HUES48 (cell line): Measurements from ENCODE around the gene PFDN1.

Experiments
- H3K27ac ChIP-seq: one replicate; pipeline ENCODE4 v1.7.0; 2013; ENCODE audit warnings: low read depth, low read length, inconsistent platforms
- H3K27me3 ChIP-seq: 2 replicates; pipeline ENCODE4 v1.6.1; 2013; ENCODE audit warnings: mild to moderate bottlenecking, low read length; ENCODE audit not compliant: control insufficient read depth, insufficient read depth
- H3K36me3 ChIP-seq: 2 replicates; pipeline ENCODE4 v1.6.1; 2013; ENCODE audit warnings: low read length; ENCODE audit not compliant: control insufficient read depth, insufficient read depth
- H3K4me1 ChIP-seq: 2 replicates; pipeline ENCODE4 v1.6.1; 2013; ENCODE audit warnings: mild to moderate bottlenecking, low read length; ENCODE audit not compliant: control insufficient read depth, insufficient read depth
- H3K4me3 ChIP-seq: 2 replicates; pipeline ENCODE4 v1.5.1; 2013; ENCODE audit warnings: mild to moderate bottlenecking, low read depth, low read length
- H3K9ac ChIP-seq: 2 replicates; pipeline ENCODE4 v1.6.1; 2013; ENCODE audit warnings: mild to moderate bottlenecking, low read depth, low read length, moderate library complexity
- H3K9me3 ChIP-seq: 2 replicates; pipeline ENCODE4 v1.6.1; 2013; ENCODE audit warnings: low read length; ENCODE audit not compliant: control insufficient read depth, insufficient read depth

Gene PFDN1

DNA sequence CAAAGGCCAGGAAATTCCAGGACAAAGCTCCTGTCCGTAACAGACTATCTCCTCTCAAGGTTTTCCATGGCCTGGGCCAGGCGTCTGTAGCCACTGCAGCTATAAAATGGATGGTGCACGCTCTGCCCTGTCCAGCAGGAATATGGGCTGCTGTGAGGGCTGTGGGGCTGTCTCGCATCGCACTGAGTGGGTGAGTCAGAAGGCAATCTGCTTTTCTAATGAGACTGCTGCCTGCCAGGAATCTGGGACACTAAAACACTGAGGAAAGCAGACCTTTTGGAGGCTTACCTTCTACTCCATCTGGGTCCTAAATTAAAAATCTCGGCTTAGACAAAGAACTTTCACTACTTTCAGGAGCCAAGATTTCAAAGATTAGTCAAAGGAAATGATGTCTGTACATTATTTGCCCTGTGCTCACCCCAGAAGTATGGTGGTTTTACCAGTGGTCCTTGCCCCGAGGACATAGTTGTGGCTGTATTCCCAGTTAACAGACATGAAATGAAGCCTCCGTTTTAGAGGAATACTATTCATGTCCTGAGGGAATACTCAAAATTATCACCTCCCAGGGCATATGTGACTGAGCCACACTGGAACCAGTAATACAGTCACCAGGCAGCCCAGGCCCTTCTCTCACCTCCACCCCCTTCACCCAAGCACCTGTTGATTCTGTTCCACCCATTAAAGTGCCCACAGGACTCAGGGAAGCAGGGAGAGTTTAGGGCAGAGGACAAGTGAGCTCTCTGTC lies 56.4 kb downstream of the PFDN1 start:
- Histone ChIP-seq H3K4me3 (no peak overlapping the region), H3K36me3 (peaks cover 14% of the 10 kb centered on the region), H3K9me3 (no peaks in the 10 kb centered on the region), H3K9ac (no peak overlapping the region), H3K4me1 (peaks cover 20% of the 10 kb centered on the region), H3K27me3 (no peaks in the 10 kb centered on the region), H3K27ac (no peak overlapping the region)

DNA sequence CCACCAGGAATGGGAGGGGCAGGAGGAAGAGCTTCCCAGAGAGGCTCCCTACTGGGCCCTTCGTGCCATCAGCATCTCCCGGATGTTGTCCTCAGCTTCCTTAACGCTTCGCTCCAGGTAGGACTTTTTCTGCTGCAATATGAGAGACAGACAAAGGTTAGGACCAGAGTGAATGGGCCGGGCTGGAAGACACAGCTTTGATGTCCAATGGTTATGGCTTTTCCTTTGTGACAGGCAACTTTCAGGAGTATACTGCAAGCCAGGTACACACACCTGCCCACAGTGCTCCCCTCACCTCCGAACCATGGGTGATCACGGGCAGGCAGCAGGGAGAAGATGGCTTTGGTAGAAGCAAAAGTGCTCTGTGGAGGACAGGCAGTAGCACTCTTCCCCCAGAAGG lies 57.0 kb downstream of the PFDN1 start:
- Histone ChIP-seq H3K36me3 (peaks cover 14% of the 10 kb centered on the region), H3K9ac (no peak overlapping the region), H3K27ac (peak overlapping the region; percentile 26), H3K4me3 (no peak overlapping the region), H3K4me1 (peaks cover 26% of the 10 kb centered on the region), H3K9me3 (no peaks in the 10 kb centered on the region), H3K27me3 (no peaks in the 10 kb centered on the region)

DNA sequence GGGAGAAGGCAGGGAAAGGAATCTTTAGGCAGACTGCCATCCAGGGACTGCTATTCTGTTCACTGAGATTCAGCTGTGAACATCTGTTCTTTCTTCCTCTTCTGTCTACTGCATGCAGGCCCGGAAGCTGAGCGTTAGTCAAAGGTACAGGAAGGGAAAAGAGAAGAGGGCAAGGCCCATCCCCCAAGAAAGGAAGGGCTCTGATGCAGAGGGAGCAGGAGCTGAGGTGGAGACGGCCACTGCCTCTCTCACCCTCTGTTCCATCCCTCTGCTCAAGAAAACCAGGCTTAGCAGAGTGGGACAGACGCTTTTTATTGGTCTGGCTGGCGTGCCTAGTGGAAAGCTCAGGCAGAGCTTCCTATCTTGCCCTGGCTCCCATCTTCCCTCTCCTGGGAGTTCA lies 57.6 kb downstream of the PFDN1 start:
- Histone ChIP-seq H3K9ac (no peak overlapping the region), H3K36me3 (peaks cover 14% of the 10 kb centered on the region), H3K27me3 (no peaks in the 10 kb centered on the region), H3K9me3 (no peaks in the 10 kb centered on the region), H3K4me3 (no peak overlapping the region), H3K27ac (no peak overlapping the region), H3K4me1 (peaks cover 27% of the 10 kb centered on the region)

DNA sequence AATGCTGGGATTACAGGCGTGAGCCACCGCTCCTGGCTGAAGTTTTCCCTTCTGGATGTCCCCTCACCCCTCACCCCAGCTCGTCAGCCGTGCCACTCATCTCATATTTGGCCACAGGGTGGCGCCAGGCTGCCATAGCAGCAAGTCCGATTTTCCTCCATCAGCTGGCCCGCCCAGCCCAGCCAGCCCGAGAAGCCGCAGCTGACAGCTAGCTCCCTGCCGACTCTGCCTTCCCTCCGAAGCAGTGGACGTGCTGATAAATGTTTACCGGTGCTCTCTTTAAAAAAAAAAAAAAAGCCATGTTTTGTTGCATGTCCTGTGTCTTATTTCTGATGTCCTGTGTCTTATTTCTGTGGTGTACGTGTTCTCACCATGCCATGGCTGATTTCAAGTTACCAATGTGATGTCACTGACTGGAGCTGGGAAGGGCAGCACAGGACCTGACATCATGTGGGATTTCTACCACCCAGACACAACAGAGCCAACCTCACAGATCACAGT lies 58.3 kb downstream of the PFDN1 start:
- peaks cover 27% of the 10 kb centered on the region for H3K4me1 ChIP-seq
- H3K36me3 ChIP-seq = peaks cover 14% of the 10 kb centered on the region
- no peaks in the 10 kb centered on the region for H3K27me3 ChIP-seq
- no peak overlapping the region for H3K4me3 ChIP-seq
- no peak overlapping the region for H3K9ac ChIP-seq
- H3K27ac ChIP-seq = no peak overlapping the region
- no peaks in the 10 kb centered on the region for H3K9me3 ChIP-seq

DNA sequence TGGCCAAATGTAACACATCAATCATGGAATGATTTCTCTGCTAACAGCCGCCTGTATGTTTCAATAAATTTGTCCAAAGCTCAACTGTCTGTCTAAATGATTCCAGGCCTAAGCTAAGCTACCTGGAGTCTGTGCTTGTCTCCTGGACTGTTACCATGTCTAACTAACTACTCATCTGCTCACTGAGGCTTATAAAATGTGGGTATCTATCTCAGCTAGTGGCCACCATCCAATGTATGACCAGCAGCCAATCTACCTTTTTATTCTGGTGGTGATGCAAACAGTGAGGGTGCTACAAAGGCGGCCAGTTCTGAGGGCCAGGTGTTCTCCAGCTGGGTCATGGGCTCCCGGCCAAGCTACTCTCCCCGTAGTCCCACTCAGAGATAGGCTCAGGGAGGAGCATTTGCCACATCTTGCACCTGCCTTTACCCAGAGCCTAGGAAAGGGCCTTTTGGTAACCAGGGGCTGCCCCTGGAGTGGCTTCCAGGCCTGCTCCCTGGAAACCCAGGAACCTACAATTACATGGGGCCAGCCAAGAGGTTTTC lies 59.1 kb downstream of the PFDN1 start:
- peaks cover 14% of the 10 kb centered on the region for H3K36me3 ChIP-seq
- no peaks in the 10 kb centered on the region for H3K27me3 ChIP-seq
- no peaks in the 10 kb centered on the region for H3K9me3 ChIP-seq
- H3K4me1 ChIP-seq = peaks cover 27% of the 10 kb centered on the region
- H3K27ac ChIP-seq = no peak overlapping the region
- no peak overlapping the region for H3K9ac ChIP-seq
- H3K4me3 ChIP-seq = no peak overlapping the region

DNA sequence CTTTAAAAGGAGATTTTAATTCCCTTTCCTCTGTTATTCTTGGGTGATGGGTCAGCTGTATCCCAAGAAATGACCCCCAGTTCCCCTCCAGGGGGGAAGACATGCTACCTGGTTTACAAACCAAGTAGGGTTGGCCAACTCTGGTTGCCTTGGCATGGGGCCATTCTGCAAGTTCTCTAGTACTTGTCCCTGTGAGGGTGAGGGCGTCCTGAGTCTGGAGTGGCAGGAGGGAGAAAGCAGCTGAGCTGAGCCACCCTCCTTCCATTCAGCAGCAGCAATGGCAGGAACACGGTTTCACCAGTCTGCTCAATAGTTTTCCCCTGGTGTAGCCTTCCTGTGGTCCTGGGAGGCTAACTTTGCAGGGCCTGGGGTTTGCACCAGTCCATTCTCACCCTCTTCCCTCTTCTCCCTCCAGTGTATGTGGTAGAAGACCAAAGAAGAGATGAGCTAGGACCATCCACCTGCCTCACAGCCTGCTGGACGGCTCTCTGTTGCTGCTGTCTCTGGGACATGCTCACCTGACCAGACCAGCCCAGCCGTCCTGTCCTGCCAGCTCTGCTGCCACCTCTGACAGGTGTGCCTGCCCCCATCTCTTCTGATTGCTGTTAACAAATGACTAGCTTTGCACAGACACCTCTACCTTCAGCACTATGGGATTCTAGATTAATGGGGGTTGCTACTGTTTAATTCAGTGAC lies 59.9 kb downstream of the PFDN1 start:
- no peak overlapping the region for H3K4me3 ChIP-seq
- H3K27ac ChIP-seq = no peak overlapping the region
- no peak overlapping the region for H3K9ac ChIP-seq
- H3K4me1 ChIP-seq = peaks cover 27% of the 10 kb centered on the region
- H3K9me3 ChIP-seq = no peaks in the 10 kb centered on the region
- H3K27me3 ChIP-seq = no peaks in the 10 kb centered on the region
- H3K36me3 ChIP-seq = peaks cover 14% of the 10 kb centered on the region

- H3K4me3 ChIP-seq = no peak overlapping the region
- H3K9me3 ChIP-seq = no peaks in the 10 kb centered on the region
- peaks cover 27% of the 10 kb centered on the region for H3K4me1 ChIP-seq
- H3K9ac ChIP-seq = no peak overlapping the region
- H3K27ac ChIP-seq = peak overlapping the region; percentile 43
- peaks cover 14% of the 10 kb centered on the region for H3K36me3 ChIP-seq
- no peaks in the 10 kb centered on the region for H3K27me3 ChIP-seq
These were observed 60.8 kb downstream of the PFDN1 start for GRCh38 chr5:140242099-140242498.

- Histone ChIP-seq H3K27ac (peak overlapping the region; percentile 56), H3K9ac (no peak overlapping the region), H3K9me3 (no peaks in the 10 kb centered on the region), H3K4me3 (no peak overlapping the region), H3K27me3 (no peaks in the 10 kb centered on the region), H3K36me3 (peaks cover 14% of the 10 kb centered on the region), H3K4me1 (peaks cover 24% of the 10 kb centered on the region)
These were observed 61.8 kb downstream of the PFDN1 start for GRCh38 chr5:140240987-140241706.

- H3K36me3 ChIP-seq = peaks cover 9% of the 10 kb centered on the region
- no peak overlapping the region for H3K4me3 ChIP-seq
- no peak overlapping the region for H3K9ac ChIP-seq
- H3K9me3 ChIP-seq = no peaks in the 10 kb centered on the region
- no peak overlapping the region for H3K27ac ChIP-seq
- peaks cover 19% of the 10 kb centered on the region for H3K4me1 ChIP-seq
- H3K27me3 ChIP-seq = no peaks in the 10 kb centered on the region
These were observed 62.8 kb downstream of the PFDN1 start for GRCh38 chr5:140239939-140240700.

DNA sequence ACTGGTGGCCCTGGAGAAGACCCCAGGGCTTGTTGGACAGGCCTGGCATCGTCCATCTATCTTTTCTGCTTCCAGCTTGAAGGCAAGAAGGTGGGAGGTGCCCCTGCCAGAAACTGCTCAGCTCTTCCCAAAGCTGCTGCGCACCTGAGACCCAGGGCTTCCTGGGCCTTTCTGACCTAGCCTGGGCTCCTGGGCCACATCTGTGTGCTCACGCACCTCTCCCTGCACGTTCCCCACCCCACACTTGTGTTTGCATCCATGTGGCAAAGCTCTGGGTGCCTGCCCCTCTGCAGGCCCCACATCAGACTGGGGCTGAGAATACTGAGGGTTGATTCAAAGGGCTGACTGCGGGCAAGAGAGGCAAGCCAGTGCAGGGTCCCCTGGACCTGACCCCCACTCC lies 63.4 kb downstream of the PFDN1 start:
- Histone ChIP-seq H3K36me3 (peaks cover 4% of the 10 kb centered on the region), H3K27me3 (no peaks in the 10 kb centered on the region), H3K9me3 (no peaks in the 10 kb centered on the region), H3K4me1 (peaks cover 14% of the 10 kb centered on the region), H3K4me3 (no peak overlapping the region), H3K9ac (no peak overlapping the region), H3K27ac (no peak overlapping the region)
